ENCODE data around the gene PADI2. TPM values are rescaled to one million over a fixed set of nuclear protein-coding genes. Genes with fewer than 3 reads are reported as not detected.

PADI2 gene
- total RNA-seq, 1 donor from 2014 or later = 0.49 TPM

Other genes with a start within 250 kb of the PADI2 start
- 3,774 to 3,945 TPM (median 3,937 TPM) in 3 replicates for gene RNU1-2, start 223.5 kb downstream of the PADI2 start, total RNA-seq
- 81.3 to 86.4 TPM (median 86.1 TPM) in 3 replicates for gene CROCC, start 197.5 kb downstream of the PADI2 start, total RNA-seq
- 445 to 466 TPM (median 459 TPM) in 3 replicates for gene MFAP2, start 138.8 kb downstream of the PADI2 start, total RNA-seq
- 54.2 to 57.8 TPM (median 56.9 TPM) in 3 replicates for gene ATP13A2, start 107.5 kb downstream of the PADI2 start, total RNA-seq
- 43.3 to 48.5 TPM (median 46.5 TPM) in 3 replicates for gene SDHB, start 65.4 kb downstream of the PADI2 start, total RNA-seq
- gene PADI1, start 85.7 kb upstream of the PADI2 start, total RNA-seq = 0.09 TPM in 1 of 3 replicates, not detected in the others
- 0.07 TPM in 1 of 3 replicates, not detected in the others for gene PADI3, start 129.6 kb upstream of the PADI2 start, total RNA-seq
- not detected in 3 replicates for gene PADI4, start 188.7 kb upstream of the PADI2 start, total RNA-seq

All from mesothelial cell of epicardium (in vitro differentiated cells).